WI38 (cell line): ENCODE results near the gene GAL.

ENCODE experiments used
- H3K4me3 ChIP-seq: 2 replicates; pipeline ENCODE4 v1.5.1; 2011; ENCODE audit warnings: low read depth, mild to moderate bottlenecking, control low read depth, low read length
- CTCF ChIP-seq: IDR thresholded peaks from 2 replicates; pipeline ENCODE4 v1.5.1; 2012; ENCODE audit warnings: low read depth, mild to moderate bottlenecking, control low read depth, low read length

GAL gene

DNA sequence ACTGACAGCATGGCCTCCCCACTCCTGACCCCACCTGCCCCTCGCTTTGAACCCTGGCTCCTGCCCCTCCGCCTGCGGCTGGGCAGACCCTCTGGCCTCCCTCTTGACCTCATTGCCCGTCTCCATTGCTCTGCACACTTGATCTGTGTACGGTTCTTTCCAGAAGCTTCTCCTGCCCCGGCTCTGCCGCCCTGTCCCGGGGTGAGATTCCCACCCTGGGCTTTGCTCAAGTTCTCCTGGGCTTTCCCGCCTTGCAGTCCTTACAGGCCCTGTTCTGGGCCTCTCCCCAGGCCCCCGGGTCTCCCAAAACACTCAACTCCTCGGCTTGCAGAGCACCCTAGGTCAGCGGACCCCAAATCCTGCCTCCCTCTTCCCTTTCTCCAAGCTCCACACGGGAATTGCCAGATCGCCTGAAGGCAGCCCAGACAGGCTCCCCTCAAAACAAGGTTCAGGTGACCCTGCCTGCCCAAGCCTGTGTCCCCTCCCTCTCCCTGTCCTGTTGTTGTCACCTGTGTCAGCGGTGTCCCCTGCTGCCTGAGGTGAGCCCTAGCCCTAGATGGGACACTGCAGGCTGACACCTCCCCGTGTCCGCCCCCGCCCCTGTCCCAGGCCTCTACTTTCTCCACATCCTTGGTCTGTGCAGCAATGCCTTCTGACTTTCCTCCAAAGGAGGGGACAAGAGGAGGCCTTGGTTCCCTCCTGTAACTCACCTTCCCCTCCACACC is 1.5 kb downstream of the GAL start:
- no peak for TF ChIP-seq CTCF

GRCh38 chr11:68686486-68686885 is 2.1 kb downstream of the GAL start:
- TF ChIP-seq CTCF, result no peak
- H3K4me3 ChIP-seq, result no peak overlapping the region

More for the DNA sequence above, 1.5 kb downstream of the GAL start:
- H3K4me3 ChIP-seq, result no peak overlapping the region

GRCh38 chr11:68687311-68687710 is 3.0 kb downstream of the GAL start:
- TF ChIP-seq CTCF, result no peak
- H3K4me3 ChIP-seq, result no peak overlapping the region

DNA sequence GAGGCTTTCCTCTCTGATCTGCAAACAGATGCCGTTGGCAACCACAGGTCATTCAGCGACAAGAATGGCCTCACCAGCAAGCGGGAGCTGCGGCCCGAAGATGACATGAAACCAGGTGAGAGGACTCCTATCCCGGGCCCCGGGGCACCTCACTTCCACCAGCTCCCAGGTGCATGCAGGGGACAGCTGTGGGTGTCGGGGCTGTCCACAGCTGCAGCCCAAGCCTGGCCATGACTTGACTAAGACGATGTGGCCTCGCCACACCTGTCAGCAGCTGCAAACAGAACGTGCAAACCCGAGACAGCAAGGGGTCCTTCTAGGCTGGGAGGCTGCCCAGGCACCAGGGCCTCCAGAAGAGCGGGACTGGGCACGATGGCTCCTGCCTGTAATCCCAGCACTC is 3.6 kb downstream of the GAL start:
- TF ChIP-seq CTCF, result no peak
- no peak overlapping the region for H3K4me3 ChIP-seq

- TF ChIP-seq CTCF, result no peak
- H3K4me3 ChIP-seq, result no peak overlapping the region
Observed at GRCh38 chr11:68688881-68689280, 4.5 kb downstream of the GAL start.

GRCh38 chr11:68689737-68690625 is 5.6 kb downstream of the GAL start:
- TF ChIP-seq CTCF, result no peak
- no peak overlapping the region for H3K4me3 ChIP-seq
